Osteocyte (in vitro differentiated cells): ENCODE data around the gene GLUL. TPM values are rescaled to one million over a fixed set of nuclear protein-coding genes. Genes with fewer than 3 reads are reported as not detected.
"Not testable (repeated sequence)": the region's sequence is repeated elsewhere in the genome, so short reads cannot be mapped to it uniquely, and the experiment has no call there.

ENCODE experiments used
- DNase-seq: peaks from one replicate; pipeline ENCODE4 v3.0.0; 2021; ENCODE audit warnings: mixed read lengths; ENCODE audit not compliant: unreplicated experiment; ENCODE audit errors: extremely low spot score
- H3K27ac Mint-ChIP-seq: one replicate; pipeline ENCODE4 v1.8.0; 2021; ENCODE audit warnings: mild to moderate bottlenecking, mixed read lengths; ENCODE audit not compliant: unreplicated experiment
- H3K27me3 Mint-ChIP-seq: one replicate; pipeline ENCODE4 v1.8.0; 2021; ENCODE audit warnings: mixed read lengths; ENCODE audit not compliant: unreplicated experiment
- H3K36me3 Mint-ChIP-seq: one replicate; pipeline ENCODE4 v1.8.0; 2021; ENCODE audit warnings: mixed read lengths; ENCODE audit not compliant: unreplicated experiment
- H3K4me1 Mint-ChIP-seq: one replicate; pipeline ENCODE4 v1.8.0; 2021; ENCODE audit warnings: mixed read lengths; ENCODE audit not compliant: unreplicated experiment
- H3K4me3 Mint-ChIP-seq: one replicate; pipeline ENCODE4 v1.8.0; 2021; ENCODE audit warnings: mild to moderate bottlenecking, moderate library complexity, mixed read lengths; ENCODE audit not compliant: unreplicated experiment
- H3K9me3 Mint-ChIP-seq: one replicate; pipeline ENCODE4 v1.8.0; 2021; ENCODE audit warnings: mixed read lengths; ENCODE audit not compliant: unreplicated experiment
- CTCF ChIP-seq: fragments of 200-600 bp; sonication (generic); IDR thresholded peaks from 2 replicates; pipeline ENCODE4 v1.5.0; 2021; ENCODE audit warnings: antibody characterized with exemption, mild to moderate bottlenecking, moderate library complexity
- total RNA-seq: library from RNA; stranded (reverse); gene quantifications from 2 replicates; pipeline ENCODE4 v1.2.1, GENCODE V29; 2021

GLUL gene
- total RNA-seq, 1 donor from 2014 or later, result 253 TPM

DNA sequence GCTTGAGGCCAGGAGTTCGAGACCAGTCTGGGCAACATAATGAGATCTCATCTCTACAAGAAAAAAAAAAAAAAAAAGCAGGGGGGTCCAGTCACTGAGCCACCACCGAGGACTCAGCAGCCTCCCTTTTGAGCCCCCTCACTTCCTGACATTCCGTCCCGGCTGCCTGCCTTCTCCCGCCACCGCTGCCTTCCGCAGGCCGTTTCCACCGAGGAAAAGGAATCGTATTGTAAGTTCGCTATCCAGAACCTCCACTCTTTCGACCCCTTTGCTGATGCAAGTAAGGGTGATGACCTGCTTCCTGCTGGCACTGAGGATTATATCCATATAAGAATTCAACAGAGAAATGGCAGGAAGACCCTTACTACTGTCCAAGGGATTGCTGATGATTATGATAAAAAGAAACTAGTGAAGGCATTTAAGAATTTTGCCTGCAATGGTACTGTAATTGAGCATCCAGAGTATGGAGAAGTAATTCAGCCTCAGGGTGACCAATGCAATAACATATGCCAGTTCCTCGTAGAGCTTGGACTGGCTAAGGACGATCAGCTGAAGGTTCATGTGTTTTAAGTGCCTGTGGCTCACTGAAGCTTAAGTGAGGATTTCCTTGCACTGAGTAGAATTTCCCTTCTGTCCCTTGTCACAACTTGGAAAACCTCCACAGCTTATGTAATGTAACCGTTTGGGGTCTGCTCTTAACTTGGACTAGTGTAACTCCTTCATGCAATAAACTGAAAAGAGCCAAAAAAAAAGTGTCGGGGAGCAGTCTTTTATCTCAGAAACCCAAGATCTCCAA lies 55.6 kb downstream of the GLUL start:
- peaks cover 9% of the 10 kb centered on the region for H3K27me3 Mint-ChIP-seq
- H3K9me3 Mint-ChIP-seq, result no peaks in the 10 kb centered on the region
- H3K4me1 Mint-ChIP-seq, result peaks cover 12% of the 10 kb centered on the region
- DNase-seq, result no peak
- TF ChIP-seq CTCF, result no peak
- H3K27ac Mint-ChIP-seq, result no peak overlapping the region
- H3K36me3 Mint-ChIP-seq, result no peaks in the 10 kb centered on the region
- no peak overlapping the region for H3K4me3 Mint-ChIP-seq

GRCh38 chr1:182333071-182333571 lies 58.5 kb downstream of the GLUL start:
- not testable (repeated sequence) for H3K27ac Mint-ChIP-seq, H3K4me3 Mint-ChIP-seq, H3K4me1 Mint-ChIP-seq, H3K36me3 Mint-ChIP-seq, H3K9me3 Mint-ChIP-seq, DNase-seq, H3K27me3 Mint-ChIP-seq

GRCh38 chr1:182332261-182333060 lies 59.1 kb downstream of the GLUL start:
- no peak for DNase-seq
- Mint-ChIP-seq H3K36me3 (no peaks in the 10 kb centered on the region), H3K4me3 (no peak overlapping the region), H3K9me3 (no peaks in the 10 kb centered on the region), H3K27ac (no peak overlapping the region), H3K4me1 (no peaks in the 10 kb centered on the region), H3K27me3 (peaks cover 9% of the 10 kb centered on the region)
- TF ChIP-seq CTCF, result no peak

Other genes with a start within 250 kb of the GLUL start
- not detected in 2 replicates for gene TEDDM1, start 8.9 kb upstream of the GLUL start, total RNA-seq
- gene RGSL1, start 58.4 kb upstream of the GLUL start, total RNA-seq, result not detected in 2 replicates
- 4.2 and 4.5 TPM in 2 replicates for gene RNASEL, start 197.5 kb upstream of the GLUL start, total RNA-seq
- gene RGS16, start 212.6 kb upstream of the GLUL start, total RNA-seq, result 0.48 and 1.1 TPM in 2 replicates